Esophagus squamous epithelium (tissue), 5 donors: Measurements from ENCODE around the gene COL23A1. TPM values are rescaled to one million over a fixed set of nuclear protein-coding genes. Genes with fewer than 3 reads are reported as not detected.

ENCODE experiments used
- DNase-seq: peaks from one replicate; lab custom pipeline; 2025; lab: John Stamatoyannopoulos, UW
- H3K27ac ChIP-seq, 4 donors: fragments of 200-600 bp; sonication (generic); one replicate each; pipeline ENCODE4 v1.5.1; 2016 to 2019; ENCODE audit warnings: mild to moderate bottlenecking in 1 of 4
- H3K27me3 ChIP-seq, 4 donors: fragments of 200-600 bp; sonication (generic); 1 replicate in 3 of 4; 2 replicates in 1 of 4; pipeline versions ENCODE4 v1.5.1 to v1.6.0; 2017 to 2021; ENCODE audit warnings: antibody characterized with exemption in 1 of 4
- H3K36me3 ChIP-seq, 3 donors: fragments of 200-600 bp; sonication (generic); one replicate each; pipeline ENCODE4 v1.5.1; 2016 to 2019
- H3K4me1 ChIP-seq, 3 donors: fragments of 200-600 bp; sonication (generic); one replicate each; pipeline ENCODE4 v1.5.1; 2017 to 2019
- H3K4me3 ChIP-seq, 4 donors: fragments of 200-600 bp; sonication (generic); 1 replicate in 3 of 4; 2 replicates in 1 of 4; pipeline ENCODE4 v1.5.1; 2016 to 2019; ENCODE audit warnings: mild to moderate bottlenecking in 2 of 4, moderate library complexity in 1 of 4
- H3K9me3 ChIP-seq, 3 donors: fragments of 200-600 bp; sonication (generic); one replicate each; pipeline ENCODE4 v1.5.1; 2016 to 2019
- CTCF ChIP-seq, 6 experiments: fragments of 450-650 bp in 4 of 6; fragments of 200-600 bp in 2 of 6; sonication (generic) in 2 of 6; IDR thresholded peaks; one replicate each; pipeline ENCODE4 v1.5.1; 2016 to 2019; ENCODE audit warnings: antibody characterized with exemption in 6 of 6, mild to moderate bottlenecking in 4 of 6, moderate library complexity in 4 of 6
- POLR2A ChIP-seq, 4 donors: fragments of 450-650 bp; IDR thresholded peaks; one replicate each; pipeline ENCODE4 v1.6.1; 2017; ENCODE audit warnings: antibody characterized with exemption in 4 of 4, mild to moderate bottlenecking in 4 of 4, moderate library complexity in 3 of 4
- WGBS, 2 donors: methylation state at CpG; one replicate each; pipeline ENCODE4 v1.1.5; 2018; 5-methylcytosine and 5-hydroxymethylcytosine counted together
- intact Hi-C: fragments of 100-400 bp; cut with DNase I; formaldehyde crosslinking; loops from one replicate; pipeline ENCODE4 v1.15.0; 2022
- total RNA-seq, 4 donors: library from RNA; depleted of rRNA; stranded (reverse); fragments of >200 nt; gene quantifications; one replicate each; pipeline ENCODE4 v1.1.0, GENCODE V29; 2016
- donor health status: DM: yes; HTN: yes; CAD: no.

The COL23A1 gene
- total RNA-seq, 4 donors from 2014 or later = 0.41 to 1.5 (median 0.44) TPM; not detected in 1

- H3K4me1 ChIP-seq = no peaks in the 10 kb centered on the region
- intact Hi-C loops = no loop called here
- no peak for DNase-seq
- H3K27ac ChIP-seq = no peak overlapping the region
- no peaks in the 10 kb centered on the region for H3K36me3 ChIP-seq
- H3K4me3 ChIP-seq = no peak overlapping the region
- TF ChIP-seq POLR2A (IDR thresholded peaks at IDR 0.05) = no peak
- no peak for TF ChIP-seq CTCF (IDR thresholded peaks at IDR 0.05)
- WGBS, 2 donors = 86 to 89% methylated on average over 18 of the region's 18 CpGs
- H3K9me3 ChIP-seq = no peaks in the 10 kb centered on the region
- peaks cover 0 to 13% (median 0%) of the 10 kb centered on the region in 4 donors for H3K27me3 ChIP-seq
Measured at GRCh38 chr5:178441486-178442270, 148.5 kb downstream of the COL23A1 start.

GRCh38 chr5:178440181-178440580 lies 150.0 kb downstream of the COL23A1 start:
- Histone ChIP-seq H3K36me3 (no peaks in the 10 kb centered on the region), H3K27ac (no peak overlapping the region), H3K4me3 (no peak overlapping the region), H3K4me1 (no peaks in the 10 kb centered on the region), H3K9me3 (no peaks in the 10 kb centered on the region), H3K27me3 (peaks cover 0 to 18% (median 0%) of the 10 kb centered on the region in 4 donors)
- TF ChIP-seq POLR2A (IDR thresholded peaks at IDR 0.05) = no peak
- no peak for TF ChIP-seq CTCF (IDR thresholded peaks at IDR 0.05)
- WGBS, 2 donors = 94 to 96% methylated on average over 7 of the region's 7 CpGs
- intact Hi-C loops = no loop called here
- DNase-seq = no peak

GRCh38 chr5:178439493-178440180 lies 150.6 kb downstream of the COL23A1 start:
- H3K9me3 ChIP-seq = no peaks in the 10 kb centered on the region
- WGBS, 2 donors = 69 to 78% methylated on average over 14 to 16 of the region's 16 CpGs
- TF ChIP-seq CTCF (IDR thresholded peaks at IDR 0.05) = no peak
- TF ChIP-seq POLR2A (IDR thresholded peaks at IDR 0.05) = no peak
- H3K4me3 ChIP-seq = no peak overlapping the region
- no peak overlapping the region for H3K27ac ChIP-seq
- DNase-seq = no peak
- peaks cover 0 to 18% (median 0%) of the 10 kb centered on the region in 4 donors for H3K27me3 ChIP-seq
- intact Hi-C loops = no loop called here
- H3K4me1 ChIP-seq = no peaks in the 10 kb centered on the region
- no peaks in the 10 kb centered on the region for H3K36me3 ChIP-seq

GRCh38 chr5:178438796-178439195 lies 151.4 kb downstream of the COL23A1 start:
- H3K4me1 ChIP-seq = no peaks in the 10 kb centered on the region
- no peak overlapping the region for H3K27ac ChIP-seq
- no peaks in the 10 kb centered on the region for H3K9me3 ChIP-seq
- intact Hi-C loops = no loop called here
- WGBS, 2 donors = 85 to 88% methylated on average over 4 to 6 of the region's 6 CpGs
- H3K27me3 ChIP-seq = peaks cover 0 to 15% (median 0%) of the 10 kb centered on the region in 4 donors
- no peak for TF ChIP-seq POLR2A (IDR thresholded peaks at IDR 0.05)
- no peak for TF ChIP-seq CTCF (IDR thresholded peaks at IDR 0.05)
- H3K4me3 ChIP-seq = no peak overlapping the region
- H3K36me3 ChIP-seq = no peaks in the 10 kb centered on the region
- DNase-seq = no peak
